ENCODE results near the gene CAP2.

CAP2 gene

DNA sequence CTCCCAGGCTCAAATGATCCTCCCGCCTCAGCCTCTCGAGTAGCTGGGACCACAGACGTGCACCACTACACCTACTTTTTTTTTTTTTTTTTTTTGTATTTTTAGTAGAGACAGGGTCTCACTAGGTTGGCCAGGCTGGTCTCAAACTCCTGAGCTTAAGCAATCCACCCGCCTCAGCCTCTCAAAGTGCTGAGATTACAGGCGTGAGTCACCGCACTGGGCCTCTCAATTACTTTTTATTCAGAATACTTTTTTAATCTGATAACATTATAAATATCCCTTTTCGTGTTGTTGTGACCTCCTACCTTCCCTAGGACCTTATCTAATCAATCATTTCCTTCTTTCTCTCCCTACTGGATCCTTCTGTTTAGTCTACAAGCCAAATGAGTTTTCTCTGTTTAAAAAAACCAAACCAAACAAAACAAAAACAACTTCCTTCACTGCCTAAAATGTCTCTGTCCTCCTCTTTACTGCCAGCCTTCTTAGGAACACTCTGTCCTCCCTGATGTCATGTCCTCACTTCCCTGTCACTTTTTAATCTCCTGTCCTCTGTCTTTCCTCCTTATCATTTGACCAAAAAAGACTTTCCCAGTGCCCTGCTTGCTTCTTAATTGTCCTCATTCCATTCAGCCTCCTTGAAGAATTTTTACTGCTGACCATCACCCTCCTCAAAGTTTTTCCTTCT, 85.0 kb downstream of the CAP2 start:
- DNase-seq = no peak

- DNase-seq = no peak
Measured at GRCh38 chr6:17478946-17479345, 85.6 kb downstream of the CAP2 start.

GRCh38 chr6:17480476-17480875, 87.1 kb downstream of the CAP2 start:
- DNase-seq = no peak

- no peak for DNase-seq
Measured at GRCh38 chr6:17482711-17483110, 89.3 kb downstream of the CAP2 start.

DNA sequence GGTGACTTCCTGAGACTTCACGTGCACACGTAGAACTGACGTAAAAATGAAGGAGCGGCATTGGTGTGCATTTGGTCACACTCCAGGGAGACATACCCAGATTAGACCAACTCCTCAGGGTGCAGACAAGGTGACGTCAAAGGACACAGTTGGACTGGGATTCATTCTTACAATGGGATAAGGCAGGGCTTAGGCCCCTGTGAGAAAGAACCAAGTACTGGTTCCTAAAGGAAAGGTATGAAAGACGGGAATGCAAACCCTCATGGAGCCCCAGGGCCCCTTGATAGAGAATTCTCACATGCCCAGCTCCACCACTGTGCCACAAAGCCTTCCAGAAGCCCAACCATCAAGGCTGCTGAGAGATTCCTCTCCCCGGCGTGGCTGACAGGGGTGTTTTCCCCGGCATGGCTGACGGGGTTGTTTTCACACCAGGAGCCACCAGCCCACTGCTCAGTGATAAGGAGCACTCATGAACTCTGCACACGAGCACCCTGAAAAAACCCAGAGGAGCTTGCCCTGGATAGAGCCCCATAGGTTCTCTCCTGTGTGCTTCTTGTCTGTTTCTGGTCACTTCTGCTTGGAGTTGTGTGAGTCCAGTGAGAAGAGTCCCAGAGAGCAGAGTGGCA, 90.1 kb downstream of the CAP2 start:
- no peak for DNase-seq

- no peak for DNase-seq
Measured at GRCh38 chr6:17484201-17484849, 90.9 kb downstream of the CAP2 start.

DNA sequence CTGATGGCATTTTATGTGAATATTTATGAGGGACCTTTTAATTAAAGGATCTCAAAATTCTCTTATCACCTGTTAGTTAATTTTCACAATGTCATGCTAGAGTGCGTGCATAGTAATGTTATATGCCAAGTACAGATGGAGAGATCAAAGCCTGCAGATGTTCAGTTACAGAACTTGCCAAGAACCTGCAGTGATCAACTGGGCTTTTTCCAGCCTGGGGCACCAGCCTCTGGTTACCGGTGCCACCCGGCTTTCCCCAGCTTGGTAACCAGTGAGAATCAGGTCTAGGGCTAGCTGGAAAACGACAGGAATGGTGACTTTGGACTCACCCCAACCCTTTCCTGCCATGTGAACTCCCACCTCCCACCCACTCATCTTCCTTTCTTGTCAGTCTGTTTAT, 91.8 kb downstream of the CAP2 start:
- DNase-seq = no peak

DNA sequence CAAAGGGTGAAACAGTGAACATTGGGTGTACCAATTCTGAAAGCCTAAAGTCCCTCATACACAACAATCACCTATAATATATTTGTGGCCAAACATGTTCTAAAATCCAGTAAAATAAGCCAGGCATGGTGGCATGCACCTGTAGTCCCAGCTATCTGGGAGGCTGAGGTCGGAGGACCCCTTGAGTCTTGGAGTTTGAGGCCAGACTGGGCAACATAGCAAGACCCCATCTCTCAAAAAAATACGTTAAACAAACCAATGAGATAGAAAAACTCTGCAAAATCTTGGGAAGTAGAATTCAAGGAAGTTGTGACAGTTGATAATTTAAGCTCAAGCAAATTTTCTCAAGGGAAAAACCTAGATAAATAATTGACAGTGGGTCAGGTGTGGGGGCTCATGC, 92.6 kb downstream of the CAP2 start:
- DNase-seq = no peak

DNA sequence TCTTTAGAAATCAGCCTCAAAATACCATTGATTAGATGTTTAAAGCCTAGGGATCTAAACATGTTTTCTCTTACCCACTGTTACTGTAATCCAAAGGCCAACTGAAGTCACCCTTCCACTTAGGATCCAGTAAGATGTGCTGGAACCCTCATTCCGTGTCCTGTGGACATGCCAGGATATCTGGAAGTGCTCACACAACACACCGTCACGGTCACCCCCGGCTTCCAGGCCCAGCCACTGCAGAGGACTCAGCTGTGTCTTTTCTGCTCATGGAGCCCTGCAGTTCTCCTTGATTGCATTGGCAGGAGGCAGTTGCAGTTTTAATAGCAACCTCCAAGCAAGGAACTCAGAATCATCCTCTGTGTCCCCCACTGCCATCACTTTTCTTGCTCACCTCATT, 93.3 kb downstream of the CAP2 start:
- no peak for DNase-seq

DNA sequence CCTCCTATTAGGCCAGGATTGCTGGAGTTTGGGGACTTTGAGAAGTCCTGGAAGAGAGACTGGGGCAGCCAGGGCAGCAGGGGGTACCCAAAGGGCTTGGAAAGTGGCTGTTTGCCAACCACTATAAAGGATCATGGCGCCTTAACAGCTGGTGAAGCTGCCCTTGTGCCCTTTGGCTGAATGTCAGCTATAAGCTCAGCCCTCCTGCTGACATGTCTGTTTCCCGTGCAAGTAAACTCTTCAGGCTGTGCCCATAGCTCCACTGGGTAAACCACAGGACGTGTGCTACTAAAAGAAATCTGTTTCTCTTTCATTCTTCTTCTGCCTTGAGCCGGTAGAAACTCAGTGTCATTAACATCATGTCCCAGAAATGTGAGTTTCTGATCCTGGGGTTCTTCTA, 97.3 kb downstream of the CAP2 start:
- no peak for DNase-seq

DNA sequence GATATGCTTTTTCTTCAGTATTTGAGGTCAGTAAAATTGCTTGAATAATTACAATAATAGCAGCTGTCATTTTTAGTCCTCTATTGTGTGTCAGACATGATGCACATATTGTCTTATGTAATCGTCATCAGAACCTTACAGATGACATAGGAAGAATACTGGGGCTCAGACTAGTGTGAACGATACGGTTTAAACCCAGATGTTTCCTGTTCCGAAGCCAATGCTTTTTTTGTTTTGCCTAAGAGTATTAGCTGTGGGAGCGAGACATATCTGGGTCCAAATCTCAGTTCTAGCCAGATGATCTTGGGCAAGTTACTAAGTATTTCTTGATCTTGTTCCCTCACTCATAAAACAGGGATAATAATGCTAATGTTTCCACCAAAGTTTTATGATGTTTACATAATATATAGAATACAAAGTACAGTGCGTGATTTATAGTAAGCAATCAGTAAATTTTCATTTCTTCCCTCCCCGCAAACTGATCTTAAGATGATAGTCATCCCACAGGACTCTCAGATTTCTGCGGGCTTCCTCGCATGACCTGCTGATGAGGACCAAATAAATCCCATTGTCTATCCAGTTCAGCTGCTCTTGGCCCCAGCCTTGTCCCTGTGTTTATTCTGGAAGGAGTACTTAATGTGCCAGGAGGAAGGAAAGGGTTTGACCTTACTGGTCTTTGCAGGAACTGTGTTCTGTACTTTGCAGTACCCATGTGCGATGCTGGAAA, 98.2 kb downstream of the CAP2 start:
- DNase-seq = no peak

GRCh38 chr6:17492350-17492749, 99.0 kb downstream of the CAP2 start:
- no peak for DNase-seq

DNA sequence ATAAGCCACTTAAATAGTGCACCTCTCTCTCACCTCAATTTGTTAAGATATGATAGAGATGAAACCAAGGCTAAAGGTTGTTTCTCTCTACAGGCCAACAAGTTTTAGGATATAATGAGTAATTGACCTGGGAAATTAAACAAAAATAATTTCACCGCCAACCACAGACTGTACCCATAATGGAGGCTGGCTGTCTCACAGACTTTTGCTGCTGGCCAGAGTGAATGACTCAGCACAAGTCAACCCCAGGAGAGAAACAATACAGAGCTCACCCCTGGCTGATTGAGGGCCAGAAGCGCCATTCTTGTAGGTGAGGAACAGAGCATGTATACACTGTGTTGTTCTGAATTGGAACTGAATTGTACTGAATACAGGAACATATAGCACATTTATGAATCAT, 99.9 kb downstream of the CAP2 start:
- DNase-seq = no peak

GRCh38 chr6:17494177-17494576, 100.8 kb downstream of the CAP2 start:
- DNase-seq = no peak

- no peak for DNase-seq
Measured at GRCh38 chr6:17494919-17495318, 101.5 kb downstream of the CAP2 start.

- DNase-seq = no peak
Measured at GRCh38 chr6:17497535-17498095, 104.2 kb downstream of the CAP2 start.

DNA sequence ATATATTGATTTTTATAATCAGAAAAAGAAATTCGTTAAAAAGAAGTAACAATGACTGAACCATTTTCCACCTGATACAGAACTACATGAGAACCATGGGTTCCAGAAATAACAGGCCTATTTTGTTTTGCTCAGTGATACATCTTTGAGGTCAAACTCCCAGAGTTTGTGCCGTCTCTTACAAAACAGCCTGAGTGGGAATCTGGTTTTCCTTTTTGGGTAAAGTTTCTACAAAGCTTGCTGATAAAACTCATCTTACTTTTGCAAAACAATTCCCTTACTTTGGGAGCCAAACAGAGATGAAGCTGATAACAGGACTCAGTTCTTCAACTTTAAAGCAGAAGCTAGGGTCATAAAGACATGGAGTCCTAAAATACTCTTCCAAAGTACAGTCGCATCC, 108.0 kb downstream of the CAP2 start:
- DNase-seq = no peak

DNA sequence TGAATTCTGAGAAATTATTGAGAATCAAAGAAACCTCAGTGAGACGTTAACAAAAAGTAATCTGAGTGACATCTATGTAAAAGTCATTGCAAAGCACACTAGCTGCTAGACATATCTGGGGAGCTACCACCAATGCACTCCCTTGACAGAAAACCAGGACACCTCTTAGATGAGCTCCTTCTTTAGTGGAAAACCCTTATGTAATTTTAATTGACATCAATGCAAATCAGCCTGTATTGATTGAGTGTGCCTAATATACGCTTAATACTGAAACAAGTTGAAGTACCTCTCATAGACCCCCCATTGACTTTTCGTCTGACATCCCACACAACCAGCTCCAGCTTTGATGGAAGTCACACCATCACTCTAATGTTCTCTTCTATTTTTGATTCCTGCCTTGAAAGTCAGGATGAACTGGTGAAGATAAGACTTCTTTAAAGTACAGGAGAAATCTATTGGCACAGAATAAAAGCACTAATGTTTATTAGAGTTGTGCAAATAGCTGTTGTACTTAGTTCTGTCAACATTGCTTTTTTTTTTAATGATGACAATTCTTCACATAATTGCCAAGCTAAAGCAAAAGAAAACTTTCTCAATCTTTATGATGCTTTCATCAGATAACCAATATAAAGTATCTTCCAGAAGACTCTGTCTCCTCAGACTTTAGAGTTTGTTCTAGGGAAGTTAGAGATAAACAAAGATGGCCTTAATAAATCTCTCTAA, 108.7 kb downstream of the CAP2 start:
- no peak for DNase-seq

DNA sequence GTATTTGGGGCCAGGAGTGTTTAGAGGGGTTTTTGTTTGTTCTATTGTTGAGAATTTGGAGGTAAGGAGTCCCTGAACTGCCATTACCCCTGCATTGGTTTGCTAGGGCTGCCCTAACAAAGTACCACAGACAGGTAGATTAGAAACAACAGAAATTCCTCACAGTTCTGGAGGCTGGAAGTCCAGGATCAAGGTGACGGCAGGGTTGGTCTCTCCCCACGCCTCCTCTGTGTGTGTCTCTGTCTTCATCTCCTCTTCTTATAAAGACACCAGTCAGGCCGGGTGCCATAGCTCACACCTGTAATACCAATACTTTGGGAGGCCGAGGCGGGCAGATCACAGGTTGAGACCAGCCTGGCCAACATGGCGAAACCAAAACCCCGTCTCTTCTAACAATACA, 109.7 kb downstream of the CAP2 start:
- DNase-seq = no peak

GRCh38 chr6:17504005-17504404, 110.6 kb downstream of the CAP2 start:
- DNase-seq = no peak

DNA sequence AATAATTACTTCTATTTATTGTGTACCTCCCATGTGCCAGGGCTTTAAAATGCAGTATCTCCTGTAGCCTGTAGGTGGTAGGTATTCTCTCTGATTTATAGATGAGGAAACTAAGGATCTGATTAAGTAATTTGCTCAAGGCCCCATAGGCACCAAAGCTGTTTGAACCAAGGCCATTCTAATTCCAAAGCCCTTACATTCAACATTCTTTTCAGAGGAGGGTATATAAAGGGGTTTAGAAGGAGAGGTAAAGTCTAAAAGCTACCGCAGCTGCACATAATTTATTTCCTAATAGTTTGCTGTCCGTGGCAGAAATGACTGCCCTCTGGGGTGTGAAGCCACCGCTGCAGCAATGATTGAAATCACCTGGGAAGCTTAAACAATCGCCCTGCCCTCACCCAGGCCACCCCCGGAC, 111.7 kb downstream of the CAP2 start:
- DNase-seq = no peak

DNA sequence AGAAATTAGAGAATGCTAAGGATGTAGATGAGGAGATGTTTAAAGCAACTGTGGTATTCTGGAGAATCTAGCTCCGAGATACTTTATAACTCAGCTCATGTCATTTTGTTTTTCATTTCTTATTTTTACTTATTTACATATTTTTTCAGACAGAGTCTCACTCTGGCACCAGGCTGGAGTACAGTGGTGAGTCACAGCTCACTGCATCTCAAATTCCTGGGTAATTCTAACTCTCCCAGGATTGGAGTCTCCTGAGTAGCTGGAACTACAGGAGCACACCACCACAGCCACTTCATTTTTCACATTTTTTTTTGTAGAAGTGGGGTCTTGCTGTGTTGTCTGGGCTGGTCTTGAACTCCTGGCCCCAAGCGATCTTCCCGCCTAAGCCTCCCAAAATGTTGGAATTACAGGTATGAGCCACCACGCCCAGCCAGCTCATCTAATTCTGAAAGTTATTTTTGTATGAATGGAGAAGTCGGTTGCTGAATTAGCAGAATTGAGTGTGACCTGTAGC, 112.4 kb downstream of the CAP2 start:
- no peak for DNase-seq

DNA sequence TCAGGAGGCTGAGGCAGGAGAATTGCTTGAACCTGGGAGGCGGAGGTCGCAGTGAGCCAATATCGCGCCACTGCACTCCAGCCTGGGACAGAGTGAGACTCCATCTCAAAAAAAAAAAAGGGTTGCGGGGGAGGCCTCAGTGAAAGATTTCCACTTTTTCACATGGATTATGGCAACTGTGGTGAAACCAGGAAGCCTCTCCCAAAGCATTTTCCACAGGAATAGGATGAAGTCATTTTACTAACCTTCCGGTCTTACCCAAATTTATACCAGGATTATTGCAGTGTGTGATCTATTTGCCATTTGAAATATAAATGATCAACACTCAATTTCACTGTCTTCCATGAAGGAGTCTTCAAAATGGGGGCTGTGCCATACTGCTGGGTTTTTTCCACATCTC, 113.1 kb downstream of the CAP2 start:
- DNase-seq = no peak

Measured in activated CD4-positive, alpha-beta T cell treated with anti-CD3 and anti-CD28 coated beads for 48 hours (primary cell).